ENCODE measurements around the gene CCM2.

The CCM2 gene

GRCh38 chr7:45114926-45115325, 114.9 kb downstream of the CCM2 start:
- Histone ChIP-seq H3K9me3 (ENCODE audit: control insufficient read depth, low read length) (no peaks in the 10 kb centered on the region), H3K27ac (no peak overlapping the region), H3K36me3 (ENCODE audit: control insufficient read depth, insufficient read depth, low read length) (no peaks in the 10 kb centered on the region), H3K27me3 (ENCODE audit: control insufficient read depth, insufficient read depth, low read length) (no peaks in the 10 kb centered on the region), H3K4me1 (peaks cover 3% of the 10 kb centered on the region), H2AFZ (no peak overlapping the region), H3K79me2 (peaks cover 4% of the 10 kb centered on the region), H3K9ac (no peak overlapping the region), H3K4me3 (ENCODE audit: low read depth, low read length) (no peak overlapping the region), H3K4me2 (ENCODE audit: low read length) (no peak overlapping the region)
- TF ChIP-seq CTCF (IDR thresholded peaks at IDR 0.05) = no peak

- no peak for TF ChIP-seq CTCF (IDR thresholded peaks at IDR 0.05)
- Histone ChIP-seq H3K4me3 (ENCODE audit: low read depth, low read length) (no peak overlapping the region), H3K9me3 (ENCODE audit: control insufficient read depth, low read length) (no peaks in the 10 kb centered on the region)
Observed at GRCh38 chr7:45116048-45116447, 116.0 kb downstream of the CCM2 start.

GRCh38 chr7:45117582-45117981, 117.6 kb downstream of the CCM2 start:
- Histone ChIP-seq H3K9ac (no peak overlapping the region), H3K4me1 (no peaks in the 10 kb centered on the region)

More at GRCh38 chr7:45116048-45116447, 116.0 kb downstream of the CCM2 start:
- H3K9ac ChIP-seq = no peak overlapping the region
- H3K27me3 ChIP-seq (ENCODE audit: control insufficient read depth, insufficient read depth, low read length) = no peaks in the 10 kb centered on the region
- no peaks in the 10 kb centered on the region for H3K4me1 ChIP-seq
- H3K27ac ChIP-seq = no peak overlapping the region
- H3K79me2 ChIP-seq = peaks cover 1% of the 10 kb centered on the region
- no peak overlapping the region for H2AFZ ChIP-seq
- no peaks in the 10 kb centered on the region for H3K36me3 ChIP-seq (ENCODE audit: control insufficient read depth, insufficient read depth, low read length)
- no peak overlapping the region for H3K4me2 ChIP-seq (ENCODE audit: low read length)

GRCh38 chr7:45118292-45118691, 118.3 kb downstream of the CCM2 start:
- H3K4me1 ChIP-seq = no peaks in the 10 kb centered on the region
- H3K4me2 ChIP-seq (ENCODE audit: low read length) = no peak overlapping the region
- no peaks in the 10 kb centered on the region for H3K79me2 ChIP-seq
- no peaks in the 10 kb centered on the region for H3K9me3 ChIP-seq (ENCODE audit: control insufficient read depth, low read length)
- no peak overlapping the region for H2AFZ ChIP-seq
- H3K36me3 ChIP-seq (ENCODE audit: control insufficient read depth, insufficient read depth, low read length) = no peaks in the 10 kb centered on the region
- no peak for TF ChIP-seq CTCF (IDR thresholded peaks at IDR 0.05)
- H3K27ac ChIP-seq = no peak overlapping the region
- no peak overlapping the region for H3K9ac ChIP-seq
- H3K27me3 ChIP-seq (ENCODE audit: control insufficient read depth, insufficient read depth, low read length) = no peaks in the 10 kb centered on the region
- no peak overlapping the region for H3K4me3 ChIP-seq (ENCODE audit: low read depth, low read length)

More at GRCh38 chr7:45117582-45117981, 117.6 kb downstream of the CCM2 start:
- Histone ChIP-seq H3K9me3 (ENCODE audit: control insufficient read depth, low read length) (no peaks in the 10 kb centered on the region), H2AFZ (no peak overlapping the region), H3K27ac (no peak overlapping the region), H3K36me3 (ENCODE audit: control insufficient read depth, insufficient read depth, low read length) (no peaks in the 10 kb centered on the region), H3K27me3 (ENCODE audit: control insufficient read depth, insufficient read depth, low read length) (no peaks in the 10 kb centered on the region), H3K4me2 (ENCODE audit: low read length) (no peak overlapping the region), H3K4me3 (ENCODE audit: low read depth, low read length) (no peak overlapping the region), H3K79me2 (no peaks in the 10 kb centered on the region)
- no peak for TF ChIP-seq CTCF (IDR thresholded peaks at IDR 0.05)

- no peak overlapping the region for H3K27ac ChIP-seq
- H3K9me3 ChIP-seq (ENCODE audit: control insufficient read depth, low read length) = no peaks in the 10 kb centered on the region
- H3K36me3 ChIP-seq (ENCODE audit: control insufficient read depth, insufficient read depth, low read length) = no peaks in the 10 kb centered on the region
- H2AFZ ChIP-seq = no peak overlapping the region
- H3K27me3 ChIP-seq (ENCODE audit: control insufficient read depth, insufficient read depth, low read length) = no peaks in the 10 kb centered on the region
- no peaks in the 10 kb centered on the region for H3K4me1 ChIP-seq
- H3K4me3 ChIP-seq (ENCODE audit: low read depth, low read length) = no peak overlapping the region
- TF ChIP-seq CTCF (IDR thresholded peaks at IDR 0.05) = no peak
- no peak overlapping the region for H3K4me2 ChIP-seq (ENCODE audit: low read length)
- H3K79me2 ChIP-seq = no peaks in the 10 kb centered on the region
- H3K9ac ChIP-seq = no peak overlapping the region
Observed at GRCh38 chr7:45118889-45119331, 118.9 kb downstream of the CCM2 start.

All from parathyroid adenoma (tissue), 2 donors.